Measurements from ENCODE around the gene OLA1. TPM values are rescaled to one million over a fixed set of nuclear protein-coding genes. Genes with fewer than 3 reads are reported as not detected.

The OLA1 gene
- total RNA-seq, 2 donors from 2014 or later: 127 to 181 TPM

DNA sequence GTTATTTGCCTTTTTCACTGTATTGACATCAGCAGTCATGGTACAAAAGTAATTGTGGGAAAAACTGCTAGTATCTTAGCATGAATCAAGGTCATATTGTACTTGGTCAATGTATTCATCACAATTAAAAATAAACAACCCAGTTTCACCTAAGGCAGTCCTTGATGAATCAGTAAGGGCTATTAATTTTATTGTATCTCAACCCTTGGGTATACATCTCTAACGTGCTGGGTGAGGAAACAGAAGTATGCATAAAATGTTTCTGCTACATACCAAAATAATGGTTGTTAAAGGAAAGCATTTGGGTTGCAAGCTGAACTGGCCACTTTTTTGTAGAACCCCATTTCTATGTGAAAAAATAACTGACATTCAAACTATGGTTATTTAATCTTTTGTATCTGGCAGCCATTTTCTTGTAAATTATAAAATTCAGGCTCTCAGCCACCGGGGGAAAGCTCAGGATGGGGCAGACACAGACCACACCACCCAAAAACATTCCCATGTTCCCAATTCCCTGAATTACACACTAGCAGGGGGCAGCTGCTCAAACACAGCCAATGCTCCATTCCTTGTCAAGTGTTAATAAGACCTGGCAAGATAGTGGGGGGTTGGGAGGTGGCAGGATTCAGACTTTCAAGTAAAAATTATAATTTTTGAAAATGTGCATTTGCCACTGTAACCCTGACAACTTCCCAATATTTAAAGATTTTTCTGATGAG is 49.3 kb downstream of the OLA1 start:
- DNase-seq: no peak
- H3K4me3 ChIP-seq (ENCODE audit: low read length): peak overlapping the region; percentile 4
- Mint-ChIP-seq H3K36me3 (ENCODE audit: low read depth) (peaks cover 2% of the 10 kb centered on the region), H3K4me1 (peaks cover 18% of the 10 kb centered on the region), H3K27me3 (ENCODE audit: insufficient read depth) (no peaks in the 10 kb centered on the region), H3K27ac (no peak overlapping the region), H3K9me3 (no peaks in the 10 kb centered on the region), H3K4me3 (no peak overlapping the region)
- no peak overlapping the region for H3K27ac ChIP-seq (ENCODE audit: low read depth, low read length)
- no peaks in the 10 kb centered on the region for H3K27me3 ChIP-seq (ENCODE audit: control insufficient read depth, insufficient read depth, low read length, poor library complexity, severe bottlenecking)
- H3K36me3 ChIP-seq (ENCODE audit: control insufficient read depth, insufficient read depth, low read length): peaks cover 3% of the 10 kb centered on the region
- peaks cover 10% of the 10 kb centered on the region for H3K4me1 ChIP-seq (ENCODE audit: control insufficient read depth, insufficient read depth, low read length)
- no peaks in the 10 kb centered on the region for H3K9me3 ChIP-seq (ENCODE audit: control insufficient read depth, low read length)
- TF ChIP-seq, protein P1, sequence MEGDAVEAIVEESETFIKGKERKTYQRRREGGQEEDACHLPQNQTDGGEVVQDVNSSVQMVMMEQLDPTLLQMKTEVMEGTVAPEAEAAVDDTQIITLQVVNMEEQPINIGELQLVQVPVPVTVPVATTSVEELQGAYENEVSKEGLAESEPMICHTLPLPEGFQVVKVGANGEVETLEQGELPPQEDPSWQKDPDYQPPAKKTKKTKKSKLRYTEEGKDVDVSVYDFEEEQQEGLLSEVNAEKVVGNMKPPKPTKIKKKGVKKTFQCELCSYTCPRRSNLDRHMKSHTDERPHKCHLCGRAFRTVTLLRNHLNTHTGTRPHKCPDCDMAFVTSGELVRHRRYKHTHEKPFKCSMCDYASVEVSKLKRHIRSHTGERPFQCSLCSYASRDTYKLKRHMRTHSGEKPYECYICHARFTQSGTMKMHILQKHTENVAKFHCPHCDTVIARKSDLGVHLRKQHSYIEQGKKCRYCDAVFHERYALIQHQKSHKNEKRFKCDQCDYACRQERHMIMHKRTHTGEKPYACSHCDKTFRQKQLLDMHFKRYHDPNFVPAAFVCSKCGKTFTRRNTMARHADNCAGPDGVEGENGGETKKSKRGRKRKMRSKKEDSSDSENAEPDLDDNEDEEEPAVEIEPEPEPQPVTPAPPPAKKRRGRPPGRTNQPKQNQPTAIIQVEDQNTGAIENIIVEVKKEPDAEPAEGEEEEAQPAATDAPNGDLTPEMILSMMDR (conservative IDR thresholded peaks at IDR 0.05): no peak
- 48 to 50% methylated on average over 1 to 2 of the region's 2 CpGs for WGBS, 2 experiments (ENCODE audit: insufficient coverage in 1 of 2, insufficient read length in 1 of 2)
- no peak overlapping the region for H3K9ac ChIP-seq (ENCODE audit: extremely low read depth, low read length, poor library complexity, severe bottlenecking)

DNA sequence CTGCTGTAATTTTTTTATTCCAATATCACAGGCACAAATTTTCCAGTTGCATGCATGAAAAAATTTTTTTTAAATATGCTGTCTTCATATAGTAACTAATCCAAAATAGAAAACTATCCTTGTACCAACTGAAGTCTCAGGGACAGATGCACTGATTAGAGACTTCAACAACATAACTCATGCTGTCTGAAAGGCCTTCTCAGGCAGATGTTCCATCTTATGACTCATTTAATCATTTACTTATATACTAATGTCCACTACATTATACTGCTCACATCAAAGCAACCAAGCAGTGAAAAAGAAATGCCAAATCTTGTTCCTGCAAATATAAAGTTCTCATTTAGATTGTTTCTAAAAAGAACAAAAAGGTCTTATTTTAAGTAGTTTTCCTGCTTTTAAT is 53.1 kb downstream of the OLA1 start:
- peaks cover 6% of the 10 kb centered on the region for H3K36me3 Mint-ChIP-seq (ENCODE audit: low read depth)
- no peak overlapping the region for H3K27ac ChIP-seq (ENCODE audit: low read depth, low read length)
- H3K27me3 Mint-ChIP-seq (ENCODE audit: insufficient read depth): no peaks in the 10 kb centered on the region
- DNase-seq: no peak
- peaks cover 10% of the 10 kb centered on the region for H3K4me1 ChIP-seq (ENCODE audit: control insufficient read depth, insufficient read depth, low read length)
- H3K9me3 Mint-ChIP-seq: peaks cover 3% of the 10 kb centered on the region
- no peak overlapping the region for H3K9ac ChIP-seq (ENCODE audit: extremely low read depth, low read length, poor library complexity, severe bottlenecking)
- H3K36me3 ChIP-seq (ENCODE audit: control insufficient read depth, insufficient read depth, low read length): no peaks in the 10 kb centered on the region
- no peak overlapping the region for H3K27ac Mint-ChIP-seq
- no peaks in the 10 kb centered on the region for H3K27me3 ChIP-seq (ENCODE audit: control insufficient read depth, insufficient read depth, low read length, poor library complexity, severe bottlenecking)
- no peak overlapping the region for H3K4me3 Mint-ChIP-seq
- H3K4me1 Mint-ChIP-seq: peaks cover 18% of the 10 kb centered on the region
- no peak overlapping the region for H3K4me3 ChIP-seq (ENCODE audit: low read length)
- no peaks in the 10 kb centered on the region for H3K9me3 ChIP-seq (ENCODE audit: control insufficient read depth, low read length)
- TF ChIP-seq, protein P1 (conservative IDR thresholded peaks at IDR 0.05): no peak

DNA sequence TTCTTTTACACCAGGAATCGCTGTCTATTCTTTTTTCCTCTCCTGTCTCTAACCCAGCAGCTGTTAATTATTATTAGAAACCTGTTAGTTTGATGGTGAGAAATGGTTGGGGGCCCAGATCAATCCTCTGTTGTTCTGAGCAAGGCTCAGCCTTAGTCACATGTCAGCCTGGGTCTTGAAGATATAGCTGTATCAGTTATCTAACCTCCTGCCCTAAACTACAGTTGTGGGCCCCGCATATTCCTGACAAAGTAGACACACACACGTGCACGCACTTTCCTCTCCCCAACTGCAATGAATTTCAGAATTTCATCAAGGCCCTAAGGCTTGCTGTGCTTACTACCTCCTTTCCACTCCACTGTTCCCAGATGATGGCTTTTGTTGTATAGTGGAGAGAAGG is 54.6 kb downstream of the OLA1 start:
- Histone ChIP-seq H3K27ac (ENCODE audit: low read depth, low read length) (no peak overlapping the region), H3K4me3 (ENCODE audit: low read length) (no peak overlapping the region), H3K36me3 (ENCODE audit: control insufficient read depth, insufficient read depth, low read length) (no peaks in the 10 kb centered on the region), H3K4me1 (ENCODE audit: control insufficient read depth, insufficient read depth, low read length) (peaks cover under 1% of the 10 kb centered on the region), H3K27me3 (ENCODE audit: control insufficient read depth, insufficient read depth, low read length, poor library complexity, severe bottlenecking) (no peaks in the 10 kb centered on the region), H3K9me3 (ENCODE audit: control insufficient read depth, low read length) (no peaks in the 10 kb centered on the region), H3K9ac (ENCODE audit: extremely low read depth, low read length, poor library complexity, severe bottlenecking) (no peak overlapping the region)
- no peak for DNase-seq
- Mint-ChIP-seq H3K36me3 (ENCODE audit: low read depth) (peaks cover 6% of the 10 kb centered on the region), H3K4me3 (no peak overlapping the region), H3K27ac (no peak overlapping the region), H3K9me3 (peaks cover 3% of the 10 kb centered on the region), H3K4me1 (peaks cover 16% of the 10 kb centered on the region), H3K27me3 (ENCODE audit: insufficient read depth) (no peaks in the 10 kb centered on the region)
- TF ChIP-seq, protein P1 (conservative IDR thresholded peaks at IDR 0.05): no peak
- WGBS, 2 experiments (ENCODE audit: insufficient coverage in 1 of 2, insufficient read length in 1 of 2): 90 to 93% methylated on average over 3 of the region's 4 CpGs
